MV-4-11 (cell line): ENCODE results near the gene GHR.
"Not testable (repeated sequence)": the region's sequence is repeated elsewhere in the genome, so short reads cannot be mapped to it uniquely, and the experiment has no call there.

Source experiments
- DNase-seq: peaks from one replicate; lab custom pipeline; 2025; lab: John Stamatoyannopoulos, UW

GHR gene

DNA sequence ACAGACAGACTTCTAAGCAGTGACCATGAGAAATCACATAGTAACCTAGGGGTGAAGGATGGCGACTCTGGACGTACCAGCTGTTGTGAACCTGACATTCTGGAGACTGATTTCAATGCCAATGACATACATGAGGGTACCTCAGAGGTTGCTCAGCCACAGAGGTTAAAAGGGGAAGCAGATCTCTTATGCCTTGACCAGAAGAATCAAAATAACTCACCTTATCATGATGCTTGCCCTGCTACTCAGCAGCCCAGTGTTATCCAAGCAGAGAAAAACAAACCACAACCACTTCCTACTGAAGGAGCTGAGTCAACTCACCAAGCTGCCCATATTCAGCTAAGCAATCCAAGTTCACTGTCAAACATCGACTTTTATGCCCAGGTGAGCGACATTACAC is 295.4 kb downstream of the GHR start:
- peak; percentile 77 for DNase-seq

DNA sequence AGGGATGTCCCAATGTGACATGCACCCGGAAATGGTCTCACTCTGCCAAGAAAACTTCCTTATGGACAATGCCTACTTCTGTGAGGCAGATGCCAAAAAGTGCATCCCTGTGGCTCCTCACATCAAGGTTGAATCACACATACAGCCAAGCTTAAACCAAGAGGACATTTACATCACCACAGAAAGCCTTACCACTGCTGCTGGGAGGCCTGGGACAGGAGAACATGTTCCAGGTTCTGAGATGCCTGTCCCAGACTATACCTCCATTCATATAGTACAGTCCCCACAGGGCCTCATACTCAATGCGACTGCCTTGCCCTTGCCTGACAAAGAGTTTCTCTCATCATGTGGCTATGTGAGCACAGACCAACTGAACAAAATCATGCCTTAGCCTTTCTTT is 295.8 kb downstream of the GHR start:
- DNase-seq: no peak

DNA sequence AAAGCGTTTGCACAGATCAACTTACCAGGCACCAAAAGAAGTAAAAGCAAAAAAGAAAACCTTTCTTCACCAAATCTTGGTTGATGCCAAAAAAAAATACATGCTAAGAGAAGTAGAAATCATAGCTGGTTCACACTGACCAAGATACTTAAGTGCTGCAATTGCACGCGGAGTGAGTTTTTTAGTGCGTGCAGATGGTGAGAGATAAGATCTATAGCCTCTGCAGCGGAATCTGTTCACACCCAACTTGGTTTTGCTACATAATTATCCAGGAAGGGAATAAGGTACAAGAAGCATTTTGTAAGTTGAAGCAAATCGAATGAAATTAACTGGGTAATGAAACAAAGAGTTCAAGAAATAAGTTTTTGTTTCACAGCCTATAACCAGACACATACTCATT is 297.0 kb downstream of the GHR start:
- peak; percentile 53 for DNase-seq

GRCh38 chr5:42721484-42721883 is 298.2 kb downstream of the GHR start:
- peak; percentile 48 for DNase-seq

GRCh38 chr5:42734531-42735058 is 311.4 kb downstream of the GHR start:
- not testable (repeated sequence) for DNase-seq

DNA sequence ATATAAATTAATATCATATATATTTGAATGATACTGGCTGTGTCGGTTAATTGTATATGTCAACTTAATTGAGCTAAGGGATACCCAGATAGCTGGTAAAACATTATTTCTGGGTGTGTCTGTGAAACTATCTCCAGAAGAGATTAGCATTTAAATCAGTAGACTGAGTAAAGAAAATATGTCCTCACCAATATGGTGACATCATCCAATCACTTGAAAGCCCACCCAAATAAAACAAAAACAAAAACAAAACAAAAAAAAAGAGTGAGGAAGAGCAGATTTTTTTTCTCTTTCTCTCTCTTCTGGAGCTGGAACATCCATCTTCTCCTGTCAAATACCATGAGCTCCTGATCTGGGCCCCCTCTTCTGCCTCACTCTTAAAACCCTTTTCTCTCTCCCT is 317.7 kb downstream of the GHR start:
- no peak for DNase-seq

- DNase-seq: no peak
Observed at GRCh38 chr5:42745426-42745825, 322.2 kb downstream of the GHR start.

GRCh38 chr5:42745856-42746255 is 322.6 kb downstream of the GHR start:
- no peak for DNase-seq

DNA sequence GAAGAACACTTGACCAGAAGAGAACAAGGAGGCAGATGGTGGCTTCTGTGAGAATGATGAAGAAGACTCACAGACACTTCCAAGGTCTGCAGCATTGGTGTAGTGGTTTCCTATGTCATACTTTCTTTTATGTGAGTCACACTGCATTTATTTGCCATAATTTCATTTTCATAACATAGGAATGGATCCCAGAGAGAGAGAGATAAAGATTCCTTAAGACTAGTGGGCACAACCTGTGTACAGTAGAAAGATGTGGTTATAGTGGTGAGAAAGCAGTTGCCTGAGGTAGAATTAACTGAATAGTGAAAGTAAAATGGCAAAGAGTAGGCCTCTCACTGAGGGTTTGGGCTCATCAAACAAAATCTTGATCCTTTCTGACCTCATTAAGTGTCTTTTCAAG is 325.8 kb downstream of the GHR start:
- peak; percentile 22 for DNase-seq

GRCh38 chr5:42750507-42750906 is 327.3 kb downstream of the GHR start:
- DNase-seq: no peak

DNA sequence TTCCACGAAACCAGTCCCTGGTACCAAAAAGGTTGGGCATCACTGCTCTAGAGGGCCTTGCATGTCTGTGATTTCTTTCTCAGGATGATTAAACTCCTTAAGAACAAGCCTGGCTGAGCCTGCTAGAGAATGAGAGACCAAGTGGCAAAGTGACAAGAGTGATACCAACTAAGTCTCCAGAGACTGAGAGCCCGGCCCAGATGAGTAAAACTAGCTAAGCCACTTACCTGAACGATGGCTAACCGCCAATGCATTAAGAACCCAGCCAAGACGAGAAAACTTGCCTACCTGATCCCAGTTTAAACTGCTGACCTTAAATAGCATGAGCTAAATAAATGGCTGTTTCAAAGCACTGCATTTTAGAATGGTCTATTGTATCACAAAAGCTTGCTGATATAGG is 327.8 kb downstream of the GHR start:
- no peak for DNase-seq

DNA sequence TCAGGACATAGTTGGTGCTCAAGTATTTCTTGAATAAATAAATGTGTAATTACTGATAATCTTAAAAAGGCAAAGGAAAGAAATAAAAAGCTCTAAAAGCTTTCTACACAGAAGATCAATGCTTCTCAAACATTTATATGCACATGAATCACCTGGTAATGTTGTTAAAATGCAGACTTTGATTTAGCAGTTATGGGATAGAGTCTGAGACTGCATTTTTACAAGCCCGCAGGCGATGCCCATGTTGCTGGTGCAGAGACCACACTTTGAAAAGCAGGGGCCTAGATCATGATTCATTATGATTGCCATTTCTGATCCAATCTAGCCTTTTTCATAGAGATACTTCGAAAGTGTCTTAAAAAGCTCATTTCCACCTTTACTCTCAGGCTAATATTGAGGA is 329.9 kb downstream of the GHR start:
- DNase-seq: no peak

DNA sequence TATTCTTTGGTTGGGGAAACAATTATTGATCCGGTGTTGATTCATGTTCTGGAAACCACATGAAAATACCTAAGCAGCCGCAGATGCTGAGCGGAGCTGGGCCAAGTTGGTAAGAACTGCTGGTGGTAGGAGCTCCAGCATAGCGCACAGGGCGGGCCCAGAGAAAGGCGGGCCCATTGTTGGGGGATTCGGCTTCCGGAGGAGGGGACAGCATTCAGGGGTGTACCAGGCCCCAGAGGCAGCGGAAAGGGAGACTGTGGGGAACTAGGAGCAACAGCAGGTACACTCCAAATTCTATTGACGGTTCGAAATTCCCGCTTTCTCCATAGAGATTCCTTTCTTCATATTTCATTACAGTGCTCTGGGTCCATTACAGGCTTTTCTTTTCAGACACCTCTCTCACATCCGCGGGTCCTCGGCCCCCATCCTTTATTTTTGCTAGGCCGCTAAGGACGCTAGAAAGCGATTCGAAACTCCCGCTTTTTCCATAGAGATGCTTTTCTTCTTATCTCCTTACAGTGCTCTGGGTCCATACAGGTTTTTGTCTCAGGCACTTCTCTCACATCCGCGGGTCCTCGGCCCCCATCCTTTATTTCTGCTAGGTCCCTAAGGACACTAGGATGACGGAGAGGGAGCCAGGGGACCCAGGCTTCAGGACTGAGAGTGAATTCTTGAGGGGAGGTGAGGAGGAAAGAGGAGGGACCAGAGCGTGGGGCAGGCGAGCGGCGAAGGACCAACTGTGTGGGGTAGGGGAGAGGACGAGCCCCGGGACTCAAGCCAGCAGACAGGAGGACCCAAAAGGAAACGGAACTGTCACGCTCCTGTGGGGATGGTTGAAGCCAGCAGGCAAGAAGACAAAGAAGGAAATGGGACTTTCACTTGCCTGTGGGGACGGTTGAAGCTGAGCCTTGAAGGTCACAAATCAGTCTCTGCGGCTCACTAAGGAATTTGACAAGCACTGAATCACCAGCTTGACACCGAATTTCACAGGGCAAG is 333.7 kb downstream of the GHR start, which contains the start of gene CCDC152:
Gene CCDC152 (plus strand): TSS at position 213 of the 996 bp plus-strand sequence. CDS start 2,304 bp downstream, outside the sequence.
- DNase-seq: peak; percentile 95

DNA sequence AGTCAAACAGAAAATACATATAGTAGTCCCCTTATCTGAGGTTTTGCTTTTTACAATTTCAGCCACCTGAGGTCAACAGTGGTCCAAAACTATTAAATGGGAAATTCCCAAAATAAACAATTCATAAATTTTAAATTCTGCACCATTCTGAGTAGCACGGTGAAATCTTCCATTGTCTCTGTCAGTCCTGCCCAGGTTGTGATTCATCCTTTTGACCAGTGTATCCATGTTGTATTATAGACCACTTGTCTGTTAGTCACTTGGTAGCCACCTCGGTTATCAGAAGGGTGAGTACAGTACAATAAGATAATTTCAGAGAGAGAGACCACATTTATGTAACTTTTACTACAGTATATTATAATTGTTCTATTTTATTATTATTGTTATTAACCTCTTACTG is 336.2 kb downstream of the GHR start:
- DNase-seq: no peak

- peak; percentile 91 for DNase-seq
Observed at GRCh38 chr5:42760426-42760825, 337.2 kb downstream of the GHR start.

DNA sequence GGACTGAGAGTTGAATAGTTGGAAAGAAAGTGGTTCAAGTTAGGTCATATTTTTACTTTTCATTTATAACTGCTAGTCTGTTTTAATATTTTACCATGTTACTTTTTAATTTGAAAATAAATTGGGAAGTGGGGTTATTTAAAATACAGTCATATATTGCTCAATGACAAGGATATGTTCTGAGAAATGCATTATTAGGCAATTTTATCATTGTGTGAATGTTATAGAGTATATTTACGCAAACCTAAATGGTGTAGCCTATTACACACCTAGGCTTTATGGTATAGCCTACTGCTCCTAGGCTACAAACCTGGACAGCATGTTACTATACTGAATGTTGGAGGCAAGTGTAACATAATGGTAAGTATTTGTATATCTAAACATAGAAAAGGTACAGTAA is 338.6 kb downstream of the GHR start:
- DNase-seq: no peak

DNA sequence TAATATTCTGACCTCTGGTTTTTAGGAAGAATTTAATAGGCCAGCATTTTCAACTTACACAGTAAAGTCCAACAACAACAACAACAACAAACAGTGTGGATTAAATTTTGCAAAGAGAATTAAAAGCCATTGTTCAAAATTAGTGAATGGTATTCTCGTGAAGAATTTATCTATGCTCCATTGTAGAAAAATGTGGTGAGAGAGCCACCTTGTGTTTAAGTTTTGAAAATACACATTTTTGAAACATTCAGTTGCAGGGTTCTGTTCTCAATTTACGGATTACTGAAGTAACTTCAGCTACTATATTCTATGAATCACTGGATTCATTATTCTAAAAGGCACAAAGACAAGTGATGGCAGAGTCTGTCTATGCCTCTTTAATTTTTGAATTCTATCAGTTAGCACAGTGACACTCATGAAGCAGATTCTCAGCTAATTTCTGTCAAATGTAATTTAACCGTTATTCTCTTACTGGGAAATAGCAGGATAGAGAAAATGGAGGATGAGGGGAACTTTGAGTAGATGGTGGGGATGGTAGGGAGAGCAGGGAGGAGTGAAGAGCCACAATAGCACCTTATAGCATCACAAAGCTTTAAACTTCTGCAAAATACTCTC is 344.4 kb downstream of the GHR start:
- peak; percentile 33 for DNase-seq

DNA sequence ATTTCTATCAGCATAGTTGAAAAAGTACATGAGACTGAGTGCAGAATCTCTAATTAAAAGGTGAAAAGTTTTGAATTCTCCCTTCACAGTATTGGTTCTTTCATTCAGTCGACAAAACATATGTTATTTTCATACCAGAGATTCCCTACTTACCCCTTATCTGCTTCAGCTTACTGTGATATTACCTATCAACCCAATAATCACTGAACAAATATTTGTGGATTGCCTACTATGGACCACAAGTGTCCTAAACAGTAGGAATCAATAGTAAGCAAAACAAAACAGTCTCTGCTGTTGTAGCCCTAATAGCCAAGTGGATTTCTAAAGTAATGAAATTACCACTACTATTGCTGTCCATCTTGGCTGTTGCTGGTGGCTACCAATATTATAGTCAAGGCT is 344.9 kb downstream of the GHR start:
- DNase-seq: no peak

DNA sequence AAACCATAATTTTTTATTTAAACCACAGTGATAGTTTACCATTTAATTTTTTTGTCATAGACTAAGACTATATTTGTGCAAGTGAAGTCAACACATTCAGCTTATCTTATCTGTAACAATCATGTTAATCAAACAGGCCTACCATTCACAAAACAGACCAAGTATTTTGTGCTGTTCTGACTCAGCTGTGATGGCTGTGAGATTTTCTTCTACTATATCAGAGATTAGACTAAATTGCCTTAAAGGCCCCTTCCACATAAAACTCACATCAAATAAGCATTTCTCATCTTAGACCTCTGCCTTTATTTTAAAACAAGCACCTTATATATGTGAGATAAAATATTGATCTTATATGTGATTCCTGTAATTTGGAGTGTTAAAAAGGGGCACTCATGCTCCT is 346.8 kb downstream of the GHR start:
- no peak for DNase-seq
